Gastroesophageal sphincter (tissue), 4 donors: ENCODE measurements around the gene RCN1. TPM values are rescaled to one million over a fixed set of nuclear protein-coding genes. Genes with fewer than 3 reads are reported as not detected.

ENCODE experiments used
- ATAC-seq: fragments of 150-250 bp; one replicate; pipeline ENCODE4 v1.9.1; 2016; ENCODE audit warnings: mild to moderate bottlenecking, moderate library complexity
- H3K27ac ChIP-seq, 4 donors: fragments of 200-600 bp; sonication (generic) in 3 of 4; 1 replicate in 3 of 4; 2 replicates in 1 of 4; pipeline ENCODE4 v1.5.1; 2016 to 2019
- H3K27me3 ChIP-seq: fragments of 200-600 bp; sonication (generic); one replicate; pipeline ENCODE4 v1.5.1; 2019
- H3K36me3 ChIP-seq, 2 donors: fragments of 200-600 bp; sonication (generic); one replicate each; pipeline ENCODE4 v1.5.1; 2019; ENCODE audit warnings: control low read depth in 1 of 2
- H3K4me1 ChIP-seq, 3 donors: fragments of 200-600 bp; sonication (generic); 1 replicate in 2 of 3; 2 replicates in 1 of 3; pipeline ENCODE4 v1.5.1; 2016 to 2019; ENCODE audit warnings: control low read depth in 2 of 3
- H3K4me3 ChIP-seq, 2 donors: fragments of 200-600 bp; sonication (generic); one replicate each; pipeline ENCODE4 v1.5.1; 2019; ENCODE audit warnings: mild to moderate bottlenecking in 1 of 2, moderate library complexity in 1 of 2
- H3K9me3 ChIP-seq, 3 donors: fragments of 200-600 bp; sonication (generic); one replicate each; pipeline ENCODE4 v1.5.1; 2017 to 2019; ENCODE audit warnings: control low read depth in 2 of 3
- CTCF ChIP-seq, 4 experiments: fragments of 200-600 bp in 2 of 4; fragments of 450-650 bp in 2 of 4; sonication (generic) in 1 of 4; IDR thresholded peaks; one replicate each; pipeline ENCODE4 v1.5.1; 2017 to 2019; ENCODE audit warnings: antibody characterized with exemption in 4 of 4, mild to moderate bottlenecking in 2 of 4, moderate library complexity in 2 of 4
- EP300 ChIP-seq: sonication (generic); formaldehyde crosslinking; IDR thresholded peaks from one replicate; pipeline ENCODE4 v1.6.1; 2017; ENCODE audit warnings: antibody characterized with exemption, mild to moderate bottlenecking
- POLR2A ChIP-seq, 2 donors: fragments of 450-650 bp; IDR thresholded peaks; one replicate each; pipeline ENCODE4 v1.6.1; 2017; ENCODE audit warnings: antibody characterized with exemption in 2 of 2, mild to moderate bottlenecking in 2 of 2, moderate library complexity in 1 of 2
- POLR2AphosphoS5 ChIP-seq: sonication (generic); formaldehyde crosslinking; IDR thresholded peaks from one replicate; pipeline ENCODE4 v1.6.1; 2017; ENCODE audit warnings: antibody characterized with exemption
- WGBS, 2 donors: methylation state at CpG; one replicate each; pipeline ENCODE4 v1.1.5; 2018; ENCODE audit warnings: low coverage in 1 of 2; 5-methylcytosine and 5-hydroxymethylcytosine counted together
- total RNA-seq, 4 donors: library from RNA; depleted of rRNA; stranded (reverse); fragments of >200 nt; gene quantifications; one replicate each; pipeline ENCODE4 v1.1.0, GENCODE V29; 2016

RCN1 gene
- total RNA-seq, 4 donors from 2014 or later, result 28.6 to 65.0 (median 52.2) TPM

DNA sequence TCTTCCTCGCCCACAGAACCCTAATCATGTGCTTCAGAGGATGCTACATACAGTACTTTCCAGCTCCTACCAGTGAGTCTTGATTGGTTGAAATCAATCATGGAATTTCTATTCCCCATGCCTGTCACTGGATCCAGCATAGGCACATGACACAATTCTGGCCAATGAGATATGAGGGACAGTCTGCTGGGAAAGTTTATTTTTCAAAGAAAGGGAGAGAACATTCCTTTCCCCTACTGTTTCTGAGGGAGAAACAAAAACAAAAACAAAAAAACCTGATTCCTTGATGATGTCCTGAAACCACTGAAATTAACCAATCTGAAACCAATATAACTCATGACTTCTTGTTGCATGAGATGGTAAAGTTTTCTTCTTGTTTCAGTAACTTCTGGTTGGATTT is 3.3 kb upstream of the RCN1 start:
- WGBS, 2 donors, result 80 to 83% methylated on average over 1 of the region's 1 CpG
- no peak overlapping the region for H3K27ac ChIP-seq
- no peaks in the 10 kb centered on the region for H3K9me3 ChIP-seq
- H3K27me3 ChIP-seq, result no peaks in the 10 kb centered on the region
- no peak for TF ChIP-seq EP300
- H3K36me3 ChIP-seq, result no peaks in the 10 kb centered on the region
- ATAC-seq, result no peak
- H3K4me1 ChIP-seq, result peaks cover 0 to 32% (median 7%) of the 10 kb centered on the region in 3 donors
- H3K4me3 ChIP-seq, result no peak overlapping the region

DNA sequence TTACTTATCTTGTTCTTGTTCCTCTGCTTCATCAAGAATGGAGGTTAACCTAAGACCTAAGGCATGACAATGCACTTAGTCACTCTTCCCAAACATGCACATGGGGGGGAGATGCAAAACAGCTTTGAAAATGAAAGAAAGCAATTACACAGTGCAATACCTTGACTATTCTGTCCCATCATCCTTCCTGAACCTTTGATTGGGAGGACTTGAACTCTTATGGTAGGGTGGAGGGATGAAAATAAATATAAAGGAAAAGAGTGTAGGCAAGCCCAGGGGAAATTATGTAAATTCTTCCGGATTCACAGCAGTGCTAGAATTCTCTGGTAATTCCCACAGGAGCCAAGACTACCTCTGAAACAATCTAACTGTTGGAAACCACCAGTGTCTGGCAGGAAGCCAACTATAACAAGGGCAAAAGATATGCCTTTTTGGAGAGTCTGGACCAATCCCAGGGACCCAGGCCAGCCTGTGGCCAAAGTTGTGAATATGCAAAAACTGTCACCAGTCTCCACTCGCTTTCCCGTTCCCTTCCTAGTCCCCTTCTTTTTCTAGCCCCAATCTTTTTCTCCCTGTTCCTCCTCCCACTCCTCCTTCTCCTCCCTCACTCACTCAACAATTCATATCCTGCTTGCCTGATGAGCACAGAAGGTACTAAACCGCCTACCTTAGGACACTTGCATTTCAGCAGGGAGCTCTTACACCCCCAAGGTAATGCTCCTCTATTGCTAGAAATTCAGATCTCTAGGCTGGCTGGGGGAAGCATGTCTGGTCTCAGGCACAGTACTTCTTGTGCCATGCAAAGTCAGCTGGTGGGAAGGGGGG is 2.5 kb upstream of the RCN1 start:
- TF ChIP-seq CTCF (IDR thresholded peaks at IDR 0.05) (no peak), POLR2AphosphoS5 (no peak), EP300 (no peak), POLR2A (IDR thresholded peaks at IDR 0.05) (no peak)
- peak overlapping the region in 2 of 4 donors; percentile 28 to 30 for H3K27ac ChIP-seq
- H3K27me3 ChIP-seq, result no peaks in the 10 kb centered on the region
- no peak for ATAC-seq
- H3K4me3 ChIP-seq, result no peak overlapping the region
- no peaks in the 10 kb centered on the region for H3K36me3 ChIP-seq
- WGBS, 2 donors, result 33 to 48% methylated on average over 3 to 4 of the region's 4 CpGs
- H3K4me1 ChIP-seq, result peaks cover 0 to 39% (median 7%) of the 10 kb centered on the region in 3 donors
- H3K9me3 ChIP-seq, result no peaks in the 10 kb centered on the region

DNA sequence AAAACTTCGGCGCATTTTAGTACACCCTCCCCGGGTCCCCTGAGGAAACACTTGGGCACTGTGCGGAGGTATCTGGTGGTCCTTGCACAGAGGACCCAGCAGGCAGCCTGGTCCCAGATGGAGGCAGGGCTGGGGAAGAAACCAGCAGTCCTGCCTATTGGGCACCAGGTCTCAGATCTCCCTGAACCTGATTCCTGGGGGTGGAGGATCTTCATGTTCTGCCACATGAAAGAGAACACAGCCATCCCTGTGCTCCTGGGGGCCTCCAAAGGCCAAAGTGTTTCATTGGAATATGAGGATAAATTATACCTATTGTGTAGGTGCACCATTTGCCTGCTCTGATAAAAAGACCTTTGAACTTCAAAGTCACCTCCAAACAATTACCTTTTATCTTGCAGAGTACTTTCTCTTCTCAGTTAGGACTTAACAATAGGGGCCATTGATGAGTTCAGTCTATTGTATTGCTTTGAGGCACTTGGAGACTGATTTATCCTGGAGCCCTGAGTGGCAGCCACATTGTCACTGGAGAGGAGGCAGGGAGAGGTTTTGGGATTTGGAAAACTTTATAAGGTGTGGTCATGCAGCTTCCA is 1.8 kb downstream of the RCN1 start:
- 93% methylated on average over 3 of the region's 4 CpGs; no CpG with 5 or more reads in 1 of the 2 donors for WGBS, 2 donors
- peak overlapping the region in 1 of 4 donors; percentile 92 for H3K27ac ChIP-seq

GRCh38 chr11:32094923-32095322 is 4.0 kb downstream of the RCN1 start:
- no peaks in the 10 kb centered on the region for H3K9me3 ChIP-seq
- H3K36me3 ChIP-seq, result peaks cover 0 to 33% of the 10 kb centered on the region in 2 donors
- no peak overlapping the region for H3K4me3 ChIP-seq
- no peak for TF ChIP-seq POLR2AphosphoS5
- no peak for TF ChIP-seq POLR2A (IDR thresholded peaks at IDR 0.05)
- no peak for TF ChIP-seq EP300
- no peak for TF ChIP-seq CTCF (IDR thresholded peaks at IDR 0.05)
- no peaks in the 10 kb centered on the region for H3K27me3 ChIP-seq
- WGBS, 2 donors, result 57 to 71% methylated on average over 1 of the region's 1 CpG
- no peak overlapping the region for H3K27ac ChIP-seq
- H3K4me1 ChIP-seq, result peaks cover 0 to 33% (median 7%) of the 10 kb centered on the region in 3 donors
- ATAC-seq, result no peak

More for the DNA sequence above, 1.8 kb downstream of the RCN1 start:
- H3K9me3 ChIP-seq, result no peaks in the 10 kb centered on the region
- ATAC-seq, result no peak
- TF ChIP-seq POLR2AphosphoS5 (no peak), CTCF (IDR thresholded peaks at IDR 0.05) (no peak)
- H3K4me1 ChIP-seq, result peaks cover 0 to 48% (median 7%) of the 10 kb centered on the region in 3 donors
- H3K4me3 ChIP-seq, result peak overlapping the region in 1 of 2 donors; percentile 95
- no peaks in the 10 kb centered on the region for H3K27me3 ChIP-seq
- peaks cover 0 to 11% of the 10 kb centered on the region in 2 donors for H3K36me3 ChIP-seq

DNA sequence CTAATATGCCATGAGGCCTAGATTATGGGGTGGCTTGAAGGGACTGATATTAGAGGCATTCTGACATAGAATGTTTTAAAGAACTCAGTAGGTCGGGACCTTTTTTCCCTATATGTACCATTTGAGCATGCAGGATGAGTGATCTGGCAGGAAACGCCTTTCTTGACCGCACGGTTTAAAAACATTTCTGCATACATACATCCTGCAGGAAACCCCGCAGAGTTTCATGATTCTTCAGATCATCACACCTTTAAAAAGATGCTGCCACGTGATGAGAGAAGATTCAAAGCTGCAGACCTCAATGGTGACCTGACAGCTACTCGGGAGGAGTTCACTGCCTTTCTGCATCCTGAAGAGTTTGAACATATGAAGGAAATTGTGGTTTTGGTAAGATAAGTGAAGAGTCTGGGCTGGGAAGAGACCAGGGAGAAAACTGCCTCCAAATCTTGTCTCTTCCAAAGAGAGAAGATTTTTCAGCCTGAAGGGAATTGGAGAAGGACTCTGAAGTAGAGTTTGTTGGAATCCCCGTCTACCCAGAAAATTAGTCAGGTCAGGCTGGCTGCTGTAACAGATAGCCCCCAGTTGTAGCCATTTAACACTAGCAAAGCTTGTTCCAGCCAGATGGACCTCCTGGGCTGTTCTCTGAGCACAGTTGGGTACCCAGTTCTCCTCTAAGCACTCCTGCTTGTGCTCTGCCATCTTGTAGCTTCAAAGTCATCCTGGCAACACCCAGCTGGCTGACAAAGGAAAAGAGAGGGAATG is 7.4 kb downstream of the RCN1 start:
- H3K27ac ChIP-seq, result no peak overlapping the region
- H3K4me3 ChIP-seq, result no peak overlapping the region
- TF ChIP-seq CTCF (IDR thresholded peaks at IDR 0.05) (no peak), POLR2A (IDR thresholded peaks at IDR 0.05) (no peak), POLR2AphosphoS5 (no peak), EP300 (no peak)
- peaks cover 0 to 9% (median 0%) of the 10 kb centered on the region in 3 donors for H3K4me1 ChIP-seq
- no peaks in the 10 kb centered on the region for H3K9me3 ChIP-seq
- H3K27me3 ChIP-seq, result no peaks in the 10 kb centered on the region
- WGBS, 2 donors, result 94 to 96% methylated on average over 6 to 8 of the region's 8 CpGs
- peaks cover 0 to 67% of the 10 kb centered on the region in 2 donors for H3K36me3 ChIP-seq
- no peak for ATAC-seq
